ENCODE results near the gene TMEM135.

TMEM135 gene

DNA sequence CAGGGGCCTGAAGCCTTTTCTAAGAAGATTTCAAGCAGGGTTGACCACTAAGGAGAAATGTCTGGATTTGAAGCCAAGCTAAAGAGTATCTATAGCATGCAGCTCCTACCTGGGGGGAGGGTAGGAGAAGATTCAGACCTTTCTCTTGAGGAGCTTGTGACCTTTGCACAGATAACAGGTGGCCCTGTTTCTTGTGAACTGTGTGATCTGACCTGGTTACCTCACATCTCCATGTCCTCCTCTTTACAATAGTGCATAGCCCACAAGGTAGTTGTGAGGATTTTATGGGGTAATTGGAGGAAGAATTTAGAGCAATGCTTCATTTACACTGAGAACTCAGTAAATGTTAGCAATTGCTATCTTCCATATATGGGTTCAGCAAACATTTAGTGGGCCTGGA is 310.1 kb downstream of the TMEM135 start:
- H3K27me3 ChIP-seq (ENCODE audit: insufficient read depth, low read length) = no peaks in the 10 kb centered on the region
- H3K4me3 ChIP-seq (ENCODE audit: low read length) = no peak overlapping the region
- no peaks in the 10 kb centered on the region for H3K9me3 ChIP-seq (ENCODE audit: insufficient read depth, low read depth, low read length)
- H3K9ac ChIP-seq (ENCODE audit: low read depth, low read length) = no peak overlapping the region
- H3K27ac ChIP-seq (ENCODE audit: low read length) = no peak overlapping the region
- H3K36me3 ChIP-seq (ENCODE audit: insufficient read depth, low read depth, low read length) = no peaks in the 10 kb centered on the region
- no peaks in the 10 kb centered on the region for H3K4me1 ChIP-seq (ENCODE audit: insufficient read depth, low read length)

DNA sequence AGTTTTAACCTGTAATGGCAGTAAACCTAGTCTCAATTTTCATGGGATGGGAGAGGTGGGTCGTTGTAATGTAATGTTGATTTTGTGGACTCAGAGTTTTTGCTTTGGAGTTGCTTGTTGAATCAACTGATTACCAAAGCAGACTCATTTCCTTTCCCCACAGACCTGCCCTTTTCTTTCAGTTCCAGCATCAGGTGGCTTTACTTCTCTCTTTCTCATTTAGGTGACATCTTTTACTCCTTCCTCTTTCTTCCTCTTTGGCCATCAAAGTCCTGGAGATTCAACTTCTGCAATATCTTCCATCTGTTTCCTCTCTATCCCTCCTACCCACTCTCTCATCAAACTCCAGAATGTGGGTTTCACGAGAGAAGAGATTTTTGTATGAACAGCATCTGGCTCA is 313.9 kb downstream of the TMEM135 start:
- no peaks in the 10 kb centered on the region for H3K27me3 ChIP-seq (ENCODE audit: insufficient read depth, low read length)
- no peaks in the 10 kb centered on the region for H3K36me3 ChIP-seq (ENCODE audit: insufficient read depth, low read depth, low read length)
- H3K4me1 ChIP-seq (ENCODE audit: insufficient read depth, low read length) = no peaks in the 10 kb centered on the region
- H3K27ac ChIP-seq (ENCODE audit: low read length) = no peak overlapping the region
- H3K4me3 ChIP-seq (ENCODE audit: low read length) = no peak overlapping the region
- no peak overlapping the region for H3K9ac ChIP-seq (ENCODE audit: low read depth, low read length)
- no peaks in the 10 kb centered on the region for H3K9me3 ChIP-seq (ENCODE audit: insufficient read depth, low read depth, low read length)

DNA sequence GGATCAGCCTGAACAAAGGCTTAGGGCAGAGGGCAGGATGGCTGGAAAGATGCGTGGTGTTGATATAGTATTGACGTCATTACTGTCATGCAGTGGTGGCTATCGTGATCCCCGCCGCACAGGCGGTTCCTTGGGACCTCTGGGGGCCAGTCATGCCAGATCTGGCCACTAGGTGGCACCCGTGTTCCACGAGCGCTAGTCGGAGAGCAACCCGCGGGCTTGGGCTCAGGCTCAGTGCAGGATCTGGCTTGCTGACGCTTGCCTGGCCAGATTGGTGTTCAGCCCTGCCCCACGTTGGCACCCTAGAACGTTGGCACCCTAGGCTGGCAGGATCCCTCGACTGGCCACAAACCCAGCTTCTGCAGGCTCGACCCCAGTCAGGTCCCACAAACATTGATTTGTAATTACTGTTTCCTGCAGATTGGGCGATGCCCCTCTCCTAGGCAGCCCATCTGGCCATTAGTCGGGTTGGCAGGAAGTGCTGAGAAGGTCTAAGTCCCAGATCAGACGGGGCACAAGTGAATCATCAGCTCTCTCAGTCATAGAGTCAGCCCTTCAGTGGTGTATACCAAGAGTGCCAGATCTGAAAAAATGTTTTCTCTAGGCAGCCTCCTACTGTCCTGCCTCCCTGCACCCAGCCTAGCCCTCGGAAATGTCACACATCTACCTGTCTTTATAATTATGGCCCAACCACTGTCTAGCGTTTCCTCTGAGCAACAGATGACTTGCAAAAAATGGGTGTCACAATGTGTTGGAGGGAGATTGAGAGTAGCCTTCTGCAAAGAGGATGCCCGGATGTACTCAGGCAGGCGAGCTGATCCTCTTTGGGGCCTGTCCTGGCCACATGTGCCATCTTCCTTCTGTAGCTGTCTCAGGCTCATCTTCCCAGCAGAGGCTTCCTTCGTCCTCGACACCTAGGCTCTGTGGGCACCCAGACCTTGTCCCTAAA is 315.3 kb downstream of the TMEM135 start:
- no peaks in the 10 kb centered on the region for H3K9me3 ChIP-seq (ENCODE audit: insufficient read depth, low read depth, low read length)
- H3K9ac ChIP-seq (ENCODE audit: low read depth, low read length) = no peak overlapping the region
- H3K4me3 ChIP-seq (ENCODE audit: low read length) = no peak overlapping the region
- H3K36me3 ChIP-seq (ENCODE audit: insufficient read depth, low read depth, low read length) = no peaks in the 10 kb centered on the region
- H3K4me1 ChIP-seq (ENCODE audit: insufficient read depth, low read length) = no peaks in the 10 kb centered on the region
- no peaks in the 10 kb centered on the region for H3K27me3 ChIP-seq (ENCODE audit: insufficient read depth, low read length)
- no peak overlapping the region for H3K27ac ChIP-seq (ENCODE audit: low read length)

DNA sequence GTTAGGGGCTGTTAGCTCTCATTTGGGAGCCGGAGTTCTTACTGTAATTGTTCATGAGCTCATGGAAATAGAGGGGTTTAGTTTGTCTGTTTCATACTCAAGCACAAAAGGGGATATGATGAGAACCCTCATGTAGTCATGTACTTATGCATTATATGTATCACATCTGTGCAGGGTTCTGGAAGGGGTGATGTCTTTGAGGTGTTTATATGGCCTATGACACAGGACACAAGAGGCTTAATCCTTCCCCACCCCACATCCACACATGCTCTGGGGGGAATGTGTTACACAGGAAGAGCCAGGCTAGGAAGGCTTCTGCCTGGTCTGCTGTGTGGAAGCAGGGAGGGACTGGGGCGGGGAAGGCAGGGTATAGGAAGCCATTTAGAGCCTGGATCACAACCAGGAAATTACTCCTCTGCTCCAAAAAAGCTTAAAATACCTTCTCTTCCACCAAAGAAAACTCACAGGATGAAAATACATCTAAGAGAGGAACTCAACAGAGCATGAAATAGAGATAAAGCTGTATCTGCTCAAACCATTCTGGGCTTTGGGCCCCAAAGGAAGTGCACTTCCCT is 316.1 kb downstream of the TMEM135 start:
- no peaks in the 10 kb centered on the region for H3K9me3 ChIP-seq (ENCODE audit: insufficient read depth, low read depth, low read length)
- no peaks in the 10 kb centered on the region for H3K36me3 ChIP-seq (ENCODE audit: insufficient read depth, low read depth, low read length)
- no peak overlapping the region for H3K27ac ChIP-seq (ENCODE audit: low read length)
- no peaks in the 10 kb centered on the region for H3K4me1 ChIP-seq (ENCODE audit: insufficient read depth, low read length)
- no peak overlapping the region for H3K4me3 ChIP-seq (ENCODE audit: low read length)
- H3K27me3 ChIP-seq (ENCODE audit: insufficient read depth, low read length) = no peaks in the 10 kb centered on the region
- no peak overlapping the region for H3K9ac ChIP-seq (ENCODE audit: low read depth, low read length)

DNA sequence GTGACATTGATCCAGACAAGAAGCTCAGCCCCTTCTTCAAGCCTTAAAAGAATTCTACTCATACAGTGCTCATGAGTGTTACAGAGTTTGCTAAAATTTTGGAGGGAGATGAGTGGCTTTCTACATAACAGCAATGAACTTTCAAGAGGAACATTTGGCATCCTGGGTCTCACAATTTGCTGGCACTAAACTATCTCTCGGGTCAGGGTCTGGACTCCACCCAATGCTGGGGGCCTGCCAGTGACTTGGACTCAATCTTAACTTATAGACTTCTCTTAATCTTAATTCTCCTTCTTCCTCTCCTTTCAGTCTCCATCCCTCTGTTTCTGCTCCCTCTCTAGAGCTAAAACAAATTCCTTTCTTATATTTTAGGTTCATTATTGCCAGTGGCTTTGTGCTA is 317.9 kb downstream of the TMEM135 start:
- H3K27ac ChIP-seq (ENCODE audit: low read length) = no peak overlapping the region
- H3K9ac ChIP-seq (ENCODE audit: low read depth, low read length) = no peak overlapping the region
- H3K36me3 ChIP-seq (ENCODE audit: insufficient read depth, low read depth, low read length) = no peaks in the 10 kb centered on the region
- H3K27me3 ChIP-seq (ENCODE audit: insufficient read depth, low read length) = no peaks in the 10 kb centered on the region
- no peak overlapping the region for H3K4me3 ChIP-seq (ENCODE audit: low read length)
- no peaks in the 10 kb centered on the region for H3K4me1 ChIP-seq (ENCODE audit: insufficient read depth, low read length)
- no peaks in the 10 kb centered on the region for H3K9me3 ChIP-seq (ENCODE audit: insufficient read depth, low read depth, low read length)

DNA sequence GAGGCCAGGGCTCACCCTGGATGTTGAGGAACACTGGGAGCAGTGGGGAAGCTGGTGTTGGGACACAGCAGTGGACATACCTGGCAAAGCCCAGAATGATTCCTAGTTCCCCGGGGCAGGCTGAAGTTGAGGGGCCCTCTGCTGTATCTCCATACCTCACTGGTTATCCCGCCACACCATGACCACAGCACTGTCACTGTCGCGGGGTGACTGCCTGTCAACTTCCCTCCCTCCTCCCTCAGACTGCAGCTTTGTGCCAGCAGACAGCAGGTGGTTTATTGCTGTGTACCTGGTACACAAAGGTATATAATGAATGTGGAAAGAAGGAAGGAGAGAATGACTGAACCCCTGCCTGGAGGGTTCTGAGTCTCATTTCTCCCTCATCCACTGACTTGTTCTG is 318.7 kb downstream of the TMEM135 start:
- no peaks in the 10 kb centered on the region for H3K4me1 ChIP-seq (ENCODE audit: insufficient read depth, low read length)

DNA sequence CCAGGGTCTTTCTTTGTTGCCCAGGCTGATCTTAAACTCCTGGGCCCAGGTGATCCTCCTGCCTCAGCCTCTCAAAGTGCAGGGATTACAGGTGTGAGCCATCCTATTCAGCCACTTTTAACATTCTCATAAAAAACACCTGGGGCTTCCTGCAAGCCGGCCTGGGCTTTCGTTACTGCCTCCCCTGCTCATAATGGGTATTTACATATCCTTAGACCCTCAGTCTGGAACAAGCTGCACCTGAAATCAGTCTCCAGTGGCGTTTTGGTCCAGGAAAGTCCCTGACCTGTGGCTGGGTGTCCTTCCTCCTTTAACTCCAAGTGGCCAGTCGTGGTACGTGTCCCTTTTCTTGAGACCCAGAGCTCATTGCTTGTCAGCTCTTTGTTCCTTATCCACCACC is 320.7 kb downstream of the TMEM135 start:
- no peak overlapping the region for H3K9ac ChIP-seq (ENCODE audit: low read depth, low read length)

More for the DNA sequence above, 318.7 kb downstream of the TMEM135 start:
- no peak overlapping the region for H3K27ac ChIP-seq (ENCODE audit: low read length)
- no peak overlapping the region for H3K4me3 ChIP-seq (ENCODE audit: low read length)
- H3K27me3 ChIP-seq (ENCODE audit: insufficient read depth, low read length) = no peaks in the 10 kb centered on the region
- H3K9ac ChIP-seq (ENCODE audit: low read depth, low read length) = no peak overlapping the region
- H3K36me3 ChIP-seq (ENCODE audit: insufficient read depth, low read depth, low read length) = no peaks in the 10 kb centered on the region
- no peaks in the 10 kb centered on the region for H3K9me3 ChIP-seq (ENCODE audit: insufficient read depth, low read depth, low read length)

DNA sequence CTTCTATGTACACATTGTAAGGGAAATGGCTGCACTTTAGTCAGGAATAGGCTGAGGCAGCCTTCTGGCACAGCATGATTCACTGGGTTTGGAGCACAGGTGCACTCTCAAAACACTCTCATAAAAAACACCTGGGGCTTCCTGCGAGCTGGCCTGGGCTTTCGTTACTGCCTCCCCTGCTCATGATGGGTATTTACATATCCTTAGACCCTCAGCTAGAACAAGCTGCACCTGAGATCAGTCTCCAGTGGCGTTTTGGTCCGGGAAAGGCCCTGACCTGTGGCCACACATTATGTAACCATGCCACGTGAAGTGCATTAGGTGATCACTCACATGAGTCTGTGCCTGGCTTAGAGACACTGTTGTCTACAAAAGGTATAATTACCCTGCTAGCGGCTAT is 321.7 kb downstream of the TMEM135 start:
- H3K4me1 ChIP-seq (ENCODE audit: insufficient read depth, low read length) = no peaks in the 10 kb centered on the region
- no peak overlapping the region for H3K4me3 ChIP-seq (ENCODE audit: low read length)
- H3K27me3 ChIP-seq (ENCODE audit: insufficient read depth, low read length) = no peaks in the 10 kb centered on the region
- no peaks in the 10 kb centered on the region for H3K9me3 ChIP-seq (ENCODE audit: insufficient read depth, low read depth, low read length)
- no peak overlapping the region for H3K27ac ChIP-seq (ENCODE audit: low read length)
- no peak overlapping the region for H3K9ac ChIP-seq (ENCODE audit: low read depth, low read length)
- no peaks in the 10 kb centered on the region for H3K36me3 ChIP-seq (ENCODE audit: insufficient read depth, low read depth, low read length)

More for the DNA sequence above, 320.7 kb downstream of the TMEM135 start:
- no peaks in the 10 kb centered on the region for H3K9me3 ChIP-seq (ENCODE audit: insufficient read depth, low read depth, low read length)
- H3K4me1 ChIP-seq (ENCODE audit: insufficient read depth, low read length) = no peaks in the 10 kb centered on the region
- H3K27me3 ChIP-seq (ENCODE audit: insufficient read depth, low read length) = no peaks in the 10 kb centered on the region
- no peaks in the 10 kb centered on the region for H3K36me3 ChIP-seq (ENCODE audit: insufficient read depth, low read depth, low read length)
- H3K4me3 ChIP-seq (ENCODE audit: low read length) = no peak overlapping the region
- no peak overlapping the region for H3K27ac ChIP-seq (ENCODE audit: low read length)

DNA sequence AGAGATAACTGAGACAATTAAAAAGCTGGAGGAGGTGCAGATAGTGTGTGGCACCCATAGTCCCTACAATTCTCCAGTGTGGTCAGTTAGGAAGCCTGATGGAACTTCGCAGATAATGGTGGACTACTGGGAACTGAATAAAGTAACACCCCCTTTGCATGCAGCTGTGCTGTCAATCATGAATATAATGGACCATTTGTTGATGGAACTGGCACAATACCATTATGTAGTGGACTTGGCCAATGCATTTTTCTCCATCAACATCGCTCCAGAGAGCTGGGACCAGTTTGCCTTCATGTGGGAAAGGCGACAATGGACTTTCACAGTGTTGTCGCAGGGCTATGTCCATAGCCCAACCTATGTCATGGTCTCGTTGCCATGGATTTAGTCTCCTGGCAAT is 324.2 kb downstream of the TMEM135 start:
- Histone ChIP-seq H3K9ac (ENCODE audit: low read depth, low read length) (no peak overlapping the region), H3K9me3 (ENCODE audit: insufficient read depth, low read depth, low read length) (no peaks in the 10 kb centered on the region), H3K36me3 (ENCODE audit: insufficient read depth, low read depth, low read length) (no peaks in the 10 kb centered on the region), H3K4me1 (ENCODE audit: insufficient read depth, low read length) (no peaks in the 10 kb centered on the region), H3K4me3 (ENCODE audit: low read length) (no peak overlapping the region), H3K27me3 (ENCODE audit: insufficient read depth, low read length) (no peaks in the 10 kb centered on the region), H3K27ac (ENCODE audit: low read length) (no peak overlapping the region)

DNA sequence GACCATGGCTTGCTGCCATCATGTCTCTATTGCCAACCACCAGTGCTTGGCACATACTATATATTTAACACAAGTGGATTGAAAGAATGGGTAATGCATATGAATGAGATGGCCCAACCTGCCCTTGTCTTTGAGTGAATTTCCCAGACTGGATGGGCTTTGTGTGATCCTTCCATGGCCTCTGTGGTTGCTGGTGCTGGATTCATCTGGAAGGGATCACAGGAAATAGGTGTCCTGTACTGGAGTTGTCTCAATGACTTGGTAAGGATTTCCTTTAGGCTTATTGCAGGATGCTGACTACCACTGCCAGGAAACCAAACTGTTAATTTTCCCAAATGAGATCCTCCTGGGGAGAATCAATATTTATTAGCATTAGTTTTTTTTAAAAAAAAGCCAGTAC is 328.6 kb downstream of the TMEM135 start:
- H3K27me3 ChIP-seq (ENCODE audit: insufficient read depth, low read length) = no peaks in the 10 kb centered on the region
- H3K9ac ChIP-seq (ENCODE audit: low read depth, low read length) = no peak overlapping the region

DNA sequence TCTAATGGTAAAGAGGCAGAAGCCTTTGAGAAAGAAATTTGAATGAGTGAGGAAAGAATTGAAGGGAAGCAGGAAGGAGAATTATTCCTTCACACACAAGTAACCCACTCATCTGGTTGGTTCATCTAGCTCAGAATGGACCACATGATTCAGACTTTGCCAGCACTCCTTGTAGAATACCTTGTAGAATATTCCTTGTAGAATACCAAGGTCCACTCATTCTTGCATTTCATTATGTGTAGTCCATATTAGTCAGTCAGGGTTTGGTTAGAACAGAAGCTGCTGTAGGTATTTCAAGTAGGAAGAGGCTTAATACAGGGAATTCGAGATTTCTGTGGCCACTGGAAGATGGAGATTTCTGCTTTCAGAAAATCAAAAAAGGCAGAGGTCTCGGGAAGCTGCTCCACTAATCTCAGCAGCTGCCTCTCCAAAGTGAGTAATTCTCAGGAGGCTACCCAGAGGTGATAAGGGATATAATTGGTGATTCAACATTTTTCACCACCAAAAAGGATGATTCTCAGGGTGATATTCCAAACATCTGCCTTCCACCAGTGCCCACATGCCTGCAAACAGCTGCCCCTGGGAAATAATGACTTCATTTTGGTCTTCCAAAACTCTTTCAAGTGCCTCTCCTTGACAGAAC is 329.1 kb downstream of the TMEM135 start:
- no peaks in the 10 kb centered on the region for H3K27me3 ChIP-seq (ENCODE audit: insufficient read depth, low read length)
- H3K9ac ChIP-seq (ENCODE audit: low read depth, low read length) = no peak overlapping the region
- H3K27ac ChIP-seq (ENCODE audit: low read length) = no peak overlapping the region
- no peak overlapping the region for H3K4me3 ChIP-seq (ENCODE audit: low read length)
- no peaks in the 10 kb centered on the region for H3K36me3 ChIP-seq (ENCODE audit: insufficient read depth, low read depth, low read length)
- no peaks in the 10 kb centered on the region for H3K9me3 ChIP-seq (ENCODE audit: insufficient read depth, low read depth, low read length)
- peaks cover 20% of the 10 kb centered on the region for H3K4me1 ChIP-seq (ENCODE audit: insufficient read depth, low read length)

More for the DNA sequence above, 328.6 kb downstream of the TMEM135 start:
- no peak overlapping the region for H3K27ac ChIP-seq (ENCODE audit: low read length)
- no peaks in the 10 kb centered on the region for H3K9me3 ChIP-seq (ENCODE audit: insufficient read depth, low read depth, low read length)
- H3K4me1 ChIP-seq (ENCODE audit: insufficient read depth, low read length) = peaks cover 20% of the 10 kb centered on the region
- H3K36me3 ChIP-seq (ENCODE audit: insufficient read depth, low read depth, low read length) = no peaks in the 10 kb centered on the region
- H3K4me3 ChIP-seq (ENCODE audit: low read length) = no peak overlapping the region

DNA sequence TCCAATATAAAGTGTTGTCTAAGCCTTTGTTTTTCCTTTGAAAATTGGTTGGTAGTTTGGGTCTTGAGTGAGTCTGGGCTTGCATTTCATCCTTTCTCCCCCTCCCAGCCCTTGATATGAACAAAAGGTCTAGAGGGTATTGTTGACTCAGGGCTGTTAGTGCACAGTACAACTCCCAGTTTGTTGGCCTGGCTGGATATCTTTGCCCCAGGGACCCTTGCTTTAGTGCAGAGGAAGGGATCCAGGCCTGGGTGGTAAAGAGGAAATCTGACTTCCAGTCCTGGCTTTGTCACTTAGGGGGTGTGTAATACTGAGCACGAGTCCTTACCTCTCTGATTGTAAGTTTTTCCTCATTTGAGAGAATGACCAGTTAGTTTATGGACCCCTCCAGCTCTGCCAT is 330.4 kb downstream of the TMEM135 start:
- no peak overlapping the region for H3K27ac ChIP-seq (ENCODE audit: low read length)
- no peaks in the 10 kb centered on the region for H3K27me3 ChIP-seq (ENCODE audit: insufficient read depth, low read length)
- H3K36me3 ChIP-seq (ENCODE audit: insufficient read depth, low read depth, low read length) = no peaks in the 10 kb centered on the region
- H3K4me1 ChIP-seq (ENCODE audit: insufficient read depth, low read length) = peaks cover 20% of the 10 kb centered on the region
- no peaks in the 10 kb centered on the region for H3K9me3 ChIP-seq (ENCODE audit: insufficient read depth, low read depth, low read length)
- no peak overlapping the region for H3K4me3 ChIP-seq (ENCODE audit: low read length)
- H3K9ac ChIP-seq (ENCODE audit: low read depth, low read length) = no peak overlapping the region
